Caco-2 (cell line): ENCODE results near the gene NUP93. TPM values are rescaled to one million over a fixed set of nuclear protein-coding genes. Genes with fewer than 3 reads are reported as not detected.

Experiments used
- BruUV-seq: library from RNA; stranded (reverse); fragments of 400-500 nt; replicated peaks from 2 replicates; lab custom pipeline; 2021; lab: Mats Ljungman, UMichigan
- CTCF ChIA-PET: fragments of 300-600 bp; sonication (Branson Sonifier 250); formaldehyde crosslinking; loops from one replicate; lab custom pipeline; 2022; ENCODE audit warnings: antibody characterized with exemption; lab: Charles Lee
- POLR2A ChIA-PET: fragments of 300-600 bp; sonication (Branson Sonifier 250); formaldehyde crosslinking; loops from one replicate; lab custom pipeline; 2022; ENCODE audit warnings: antibody characterized with exemption; lab: Charles Lee
- DNase-seq, 2 experiments: peaks; one replicate each; pipeline versions ENCODE4 v3.0.0 to v3.0.0-alpha.2; 2020 to 2022
- H3K27me3 ChIP-seq: replicated peaks from 2 replicates; pipeline ENCODE4 v1.6.0; 2011; ENCODE audit warnings: low read length; ENCODE audit not compliant: control insufficient read depth, insufficient read depth
- H3K36me3 ChIP-seq: 2 replicates; pipeline ENCODE4 v1.5.1; 2011; ENCODE audit warnings: low read length; ENCODE audit not compliant: control insufficient read depth, insufficient read depth
- H3K4me1 ChIP-seq: fragments of 250-450 bp; sonication (Bioruptor Pico); 2 replicates; pipeline ENCODE4 v1.5.1; 2020; ENCODE audit warnings: mild to moderate bottlenecking
- H3K4me3 ChIP-seq: 2 replicates; pipeline ENCODE4 v1.5.1; 2011; ENCODE audit warnings: low read depth, mild to moderate bottlenecking, control low read depth, low read length
- H3K9me3 ChIP-seq: fragments of 250-450 bp; sonication (Bioruptor Pico); 2 replicates; pipeline ENCODE4 v1.5.1; 2020; ENCODE audit warnings: mild to moderate bottlenecking, moderate library complexity
- H3K27ac Mint-ChIP-seq: one replicate; pipeline ENCODE4 v1.8.0; 2022; ENCODE audit warnings: mixed read lengths; ENCODE audit not compliant: unreplicated experiment
- H3K27me3 Mint-ChIP-seq: one replicate; pipeline ENCODE4 v1.8.0; 2022; ENCODE audit warnings: mixed read lengths; ENCODE audit not compliant: insufficient read depth, unreplicated experiment
- H3K36me3 Mint-ChIP-seq: one replicate; pipeline ENCODE4 v1.8.0; 2022; ENCODE audit warnings: mild to moderate bottlenecking, mixed read lengths; ENCODE audit not compliant: insufficient read depth, unreplicated experiment
- H3K4me1 Mint-ChIP-seq: one replicate; pipeline ENCODE4 v1.8.0; 2022; ENCODE audit warnings: low read depth, mixed read lengths; ENCODE audit not compliant: unreplicated experiment
- H3K4me3 Mint-ChIP-seq: one replicate; pipeline ENCODE4 v1.8.0; 2022; ENCODE audit warnings: mild to moderate bottlenecking, moderate library complexity, mixed read lengths; ENCODE audit not compliant: unreplicated experiment
- H3K9me3 Mint-ChIP-seq: one replicate; pipeline ENCODE4 v1.8.0; 2022; ENCODE audit warnings: mixed read lengths; ENCODE audit not compliant: unreplicated experiment
- intact Hi-C: fragments of 100-400 bp; cut with micrococcal nuclease; formaldehyde crosslinking; loops from one replicate; pipeline ENCODE4 v1.10.0; 2022; ENCODE audit not compliant: unreplicated experiment
- total RNA-seq: library from RNA; stranded (reverse); gene quantifications from 2 replicates; pipeline ENCODE4 v1.2.3, GENCODE V29; 2022
- TF ChIP-seq, protein P1 (sequence below), 2 experiments: fragments of 200-600 bp in 1 of 2; IDR thresholded peaks; 1 replicate in 1 of 2; 2 replicates in 1 of 2; pipeline versions ENCODE4 v1.5.1 to v1.8.0; 2011 to 2022; ENCODE audit warnings: antibody characterized with exemption in 1 of 2, control low read depth in 1 of 2, inconsistent platforms in 1 of 2, low read depth in 1 of 2, low read length in 1 of 2, mild to moderate bottlenecking in 1 of 2, moderate library complexity in 1 of 2; ENCODE audit not compliant: insufficient read depth in 1 of 2, severe bottlenecking in 1 of 2, unreplicated experiment in 1 of 2

Gene NUP93
- total RNA-seq, 1 experiment from 2014 or later: 148 TPM

DNA sequence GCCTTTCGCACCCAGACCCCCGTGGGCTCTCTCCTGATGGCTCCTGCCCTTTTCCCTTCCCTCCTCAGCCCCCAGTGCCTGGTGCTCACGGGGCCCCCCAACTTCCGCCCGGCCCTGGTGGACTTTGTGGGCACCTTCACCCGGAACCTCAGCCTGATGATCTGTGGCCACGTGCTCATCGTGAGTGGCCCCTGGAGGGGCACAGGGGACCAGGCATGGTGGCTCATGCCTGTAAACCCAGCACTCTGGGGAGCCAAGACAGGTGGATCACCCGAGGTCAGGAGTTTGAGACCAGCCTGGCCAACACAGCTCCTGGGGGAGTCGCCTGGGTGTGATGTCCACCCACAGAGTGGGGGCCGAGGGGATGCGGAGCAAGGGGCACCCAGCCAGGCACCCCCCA is 156.4 kb downstream of the NUP93 start:
- TF ChIP-seq, protein P1, sequence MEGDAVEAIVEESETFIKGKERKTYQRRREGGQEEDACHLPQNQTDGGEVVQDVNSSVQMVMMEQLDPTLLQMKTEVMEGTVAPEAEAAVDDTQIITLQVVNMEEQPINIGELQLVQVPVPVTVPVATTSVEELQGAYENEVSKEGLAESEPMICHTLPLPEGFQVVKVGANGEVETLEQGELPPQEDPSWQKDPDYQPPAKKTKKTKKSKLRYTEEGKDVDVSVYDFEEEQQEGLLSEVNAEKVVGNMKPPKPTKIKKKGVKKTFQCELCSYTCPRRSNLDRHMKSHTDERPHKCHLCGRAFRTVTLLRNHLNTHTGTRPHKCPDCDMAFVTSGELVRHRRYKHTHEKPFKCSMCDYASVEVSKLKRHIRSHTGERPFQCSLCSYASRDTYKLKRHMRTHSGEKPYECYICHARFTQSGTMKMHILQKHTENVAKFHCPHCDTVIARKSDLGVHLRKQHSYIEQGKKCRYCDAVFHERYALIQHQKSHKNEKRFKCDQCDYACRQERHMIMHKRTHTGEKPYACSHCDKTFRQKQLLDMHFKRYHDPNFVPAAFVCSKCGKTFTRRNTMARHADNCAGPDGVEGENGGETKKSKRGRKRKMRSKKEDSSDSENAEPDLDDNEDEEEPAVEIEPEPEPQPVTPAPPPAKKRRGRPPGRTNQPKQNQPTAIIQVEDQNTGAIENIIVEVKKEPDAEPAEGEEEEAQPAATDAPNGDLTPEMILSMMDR (IDR thresholded peaks at IDR 0.05; ENCODE audit: insufficient read depth in 1 of 2, low read depth in 1 of 2, low read length in 1 of 2, severe bottlenecking in 1 of 2, unreplicated experiment in 1 of 2): no peak
- Mint-ChIP-seq H3K36me3 (no peaks in the 10 kb centered on the region), H3K27ac (no peak overlapping the region), H3K4me3 (no peak overlapping the region), H3K4me1 (no peaks in the 10 kb centered on the region), H3K27me3 (no peaks in the 10 kb centered on the region), H3K9me3 (no peaks in the 10 kb centered on the region)
- ChIA-PET CTCF (interaction anchor here (0.6 kb wide), 1 partner anchor 19 kb away, joined by 3 read pairs; no protein-coding TSS in a partner anchor), POLR2A (no interaction called here)
- no peaks in the 10 kb centered on the region for H3K36me3 ChIP-seq
- H3K4me1 ChIP-seq: peaks cover 5% of the 10 kb centered on the region; the same call in 1 of the 2 replicates
- BruUV-seq: no TSS peak
- intact Hi-C loops: no loop called here
- no peaks in the 10 kb centered on the region for H3K27me3 ChIP-seq
- H3K4me3 ChIP-seq: no peak overlapping the region
- H3K9me3 ChIP-seq: no peaks in the 10 kb centered on the region
- no peak for DNase-seq

DNA sequence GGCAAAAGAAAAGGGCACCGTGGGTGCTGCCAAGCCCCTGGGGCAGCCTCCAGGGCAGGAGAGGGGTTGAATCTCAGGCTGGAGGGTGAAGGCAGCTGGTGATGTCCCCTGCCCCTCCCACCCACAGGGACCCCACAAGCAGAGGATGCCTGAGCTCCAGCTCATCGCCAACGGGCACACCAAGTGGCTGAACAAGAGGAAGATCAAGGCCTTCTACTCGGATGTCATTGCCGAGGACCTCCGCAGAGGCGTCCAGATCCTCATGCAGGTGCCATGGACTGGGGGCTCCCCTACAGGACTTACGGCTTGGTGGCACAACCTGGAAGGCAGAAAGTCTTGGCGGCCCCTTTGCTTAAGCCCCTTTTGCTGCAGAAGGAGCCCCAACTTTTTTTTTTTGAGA is 156.9 kb downstream of the NUP93 start:
- Mint-ChIP-seq H3K36me3 (no peaks in the 10 kb centered on the region), H3K27ac (no peak overlapping the region), H3K9me3 (no peaks in the 10 kb centered on the region), H3K4me3 (no peak overlapping the region), H3K4me1 (no peaks in the 10 kb centered on the region), H3K27me3 (no peaks in the 10 kb centered on the region)
- no peaks in the 10 kb centered on the region for H3K36me3 ChIP-seq
- no peaks in the 10 kb centered on the region for H3K9me3 ChIP-seq
- intact Hi-C loops: no loop called here
- DNase-seq: no peak
- TF ChIP-seq, protein P1 (IDR thresholded peaks at IDR 0.05; ENCODE audit: insufficient read depth in 1 of 2, low read depth in 1 of 2, low read length in 1 of 2, severe bottlenecking in 1 of 2, unreplicated experiment in 1 of 2): no peak
- CTCF ChIA-PET: interaction anchor here (0.6 kb wide), 1 partner anchor 19 kb away, joined by 3 read pairs; no protein-coding TSS in a partner anchor
- H3K4me3 ChIP-seq: no peak overlapping the region
- H3K4me1 ChIP-seq: peaks cover 5% of the 10 kb centered on the region; the same call in 1 of the 2 replicates
- no peaks in the 10 kb centered on the region for H3K27me3 ChIP-seq
- POLR2A ChIA-PET: no interaction called here
- BruUV-seq: no TSS peak

DNA sequence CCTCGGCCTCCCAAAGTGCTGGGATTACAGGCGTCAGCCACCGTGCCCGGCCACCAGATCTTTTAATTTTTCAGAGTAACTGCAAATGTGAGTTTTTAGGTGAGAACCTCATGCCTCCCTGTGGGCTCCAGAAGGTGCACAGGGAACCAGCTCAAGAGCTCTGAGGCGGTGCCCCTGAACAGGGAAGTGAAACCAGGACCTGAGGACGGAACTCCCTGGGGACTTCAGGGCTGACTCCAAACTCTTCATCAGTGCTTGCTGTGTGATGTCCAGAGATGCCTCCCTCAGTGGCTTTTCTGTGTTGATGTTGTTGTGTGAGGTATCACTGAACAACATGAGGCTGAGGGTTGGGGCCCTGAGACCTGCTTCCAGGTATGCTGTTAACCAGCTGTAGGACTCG is 158.9 kb downstream of the NUP93 start:
- ChIA-PET POLR2A (no interaction called here), CTCF (no interaction called here)
- Histone ChIP-seq H3K27me3 (no peaks in the 10 kb centered on the region), H3K36me3 (no peaks in the 10 kb centered on the region), H3K4me1 (peaks cover 5% of the 10 kb centered on the region; the same call in 1 of the 2 replicates), H3K9me3 (no peaks in the 10 kb centered on the region), H3K4me3 (no peak overlapping the region)
- Mint-ChIP-seq H3K27me3 (no peaks in the 10 kb centered on the region), H3K4me3 (no peak overlapping the region), H3K36me3 (no peaks in the 10 kb centered on the region), H3K9me3 (no peaks in the 10 kb centered on the region), H3K27ac (no peak overlapping the region), H3K4me1 (no peaks in the 10 kb centered on the region)
- intact Hi-C loops: loop anchor here (2.0 kb wide), 1 partner anchor 30 kb away; no protein-coding TSS in a partner anchor
- no peak for DNase-seq
- TF ChIP-seq, protein P1 (IDR thresholded peaks at IDR 0.05; ENCODE audit: insufficient read depth in 1 of 2, low read depth in 1 of 2, low read length in 1 of 2, severe bottlenecking in 1 of 2, unreplicated experiment in 1 of 2): no peak
- no TSS peak for BruUV-seq
